Testis (tissue), 3 donors: ENCODE results near the gene IGFBP6. TPM values are rescaled to one million over a fixed set of nuclear protein-coding genes. Genes with fewer than 3 reads are reported as not detected.

ENCODE experiments used
- DNase-seq: peaks from one replicate; pipeline ENCODE4 v3.0.0-alpha.2; 2019
- H3K27ac ChIP-seq, 2 donors: fragments of 200-600 bp; sonication (generic); one replicate each; pipeline ENCODE4 v1.5.1; 2019
- H3K27me3 ChIP-seq: fragments of 200-600 bp; sonication (generic); one replicate; pipeline ENCODE4 v1.5.1; 2019
- H3K36me3 ChIP-seq: fragments of 200-600 bp; sonication (generic); one replicate; pipeline ENCODE4 v1.5.1; 2017; ENCODE audit warnings: low read depth; ENCODE audit errors: missing control alignments
- H3K4me1 ChIP-seq: fragments of 200-600 bp; sonication (generic); one replicate; pipeline ENCODE4 v1.5.1; 2019
- H3K4me3 ChIP-seq, 2 donors: fragments of 200-600 bp; sonication (generic); one replicate each; pipeline ENCODE4 v1.5.1; 2017 to 2019
- H3K9me3 ChIP-seq: fragments of 200-600 bp; sonication (generic); one replicate; pipeline ENCODE4 v1.5.1; 2017
- CTCF ChIP-seq, 3 experiments: fragments of 450-650 bp in 2 of 3; fragments of 200-600 bp in 1 of 3; sonication (generic) in 1 of 3; IDR thresholded peaks; one replicate each; pipeline ENCODE4 v1.5.1; 2016 to 2019; ENCODE audit warnings: antibody characterized with exemption in 3 of 3, mild to moderate bottlenecking in 2 of 3, moderate library complexity in 1 of 3
- POLR2A ChIP-seq: fragments of 450-650 bp; IDR thresholded peaks from one replicate; pipeline ENCODE4 v1.6.1; 2017; ENCODE audit warnings: antibody characterized with exemption, mild to moderate bottlenecking, moderate library complexity
- WGBS, 2 donors: methylation state at CpG; one replicate each; pipeline ENCODE4 v1.1.5; 2018; 5-methylcytosine and 5-hydroxymethylcytosine counted together
- intact Hi-C: fragments of 100-400 bp; cut with DNase I; formaldehyde crosslinking; loops from one replicate; pipeline ENCODE4 v1.15.1; 2023; ENCODE audit warnings: low total_unique reads
- polyA plus RNA-seq: library from polyadenylated mRNA; stranded (reverse); fragments of 350-450 nt; fragmentation: Illumina TruSeq; extraction: RNeasy Lipid Tissue Mini Kit (QIAGEN cat#74804); gene quantifications from one replicate; pipeline ENCODE4 v1.2.3, GENCODE V29; 2014; ENCODE audit warnings: low read depth, low replicate concordance; ENCODE audit not compliant: insufficient read depth
- total RNA-seq, 2 donors: library from RNA; depleted of rRNA; stranded (reverse); fragments of >200 nt; gene quantifications; one replicate each; pipeline ENCODE4 v1.2.3, GENCODE V29; 2016

Gene IGFBP6
- total and polyA plus RNA-seq, 3 donors from 2014 or later, result 121 to 261 (median 185) TPM

GRCh38 chr12:53078425-53079225 lies 18.8 kb upstream of the IGFBP6 start:
- Histone ChIP-seq H3K4me3 (peak overlapping the region; percentile 59 to 82), H3K36me3 (no peaks in the 10 kb centered on the region), H3K27ac (peak overlapping the region; percentile 91), H3K9me3 (no peaks in the 10 kb centered on the region), H3K4me1 (peaks cover 8% of the 10 kb centered on the region), H3K27me3 (no peaks in the 10 kb centered on the region)
- no peak for DNase-seq
- no peak for TF ChIP-seq POLR2A
- no peak for TF ChIP-seq CTCF (IDR thresholded peaks at IDR 0.05)
- WGBS, 2 donors, result 15 to 30% methylated on average over 12 to 24 of the region's 25 CpGs
- intact Hi-C loops, result no loop called here

GRCh38 chr12:53079226-53080117 lies 18.0 kb upstream of the IGFBP6 start, which contains the start of gene SPRYD3:
TSS of gene SPRYD3 (minus strand) at chr12:53079390. CDS start at chr12:53079333, 57 bp downstream.
- Histone ChIP-seq H3K27me3 (no peaks in the 10 kb centered on the region), H3K4me3 (peak within 1 kb of the TSS; percentile 59 to 82), H3K4me1 (peaks cover 8% of the 10 kb centered on the region), H3K27ac (peak within 1 kb of the TSS; percentile 91), H3K9me3 (no peaks in the 10 kb centered on the region), H3K36me3 (no peaks in the 10 kb centered on the region)
- intact Hi-C loops, result no loop called here
- DNase-seq, result peak; percentile 98
- TF ChIP-seq CTCF (IDR thresholded peaks at IDR 0.05) (peak in 1 of 3 experiments; percentile 2), POLR2A (peak; percentile 47)
- WGBS, 2 donors, result 1% methylated on average over 26 to 52 of the region's 67 CpGs

GRCh38 chr12:53082637-53083175 lies 14.8 kb upstream of the IGFBP6 start:
- DNase-seq, result no peak
- Histone ChIP-seq H3K4me3 (no peak overlapping the region), H3K27ac (no peak overlapping the region), H3K27me3 (no peaks in the 10 kb centered on the region), H3K9me3 (no peaks in the 10 kb centered on the region), H3K36me3 (no peaks in the 10 kb centered on the region), H3K4me1 (peaks cover 8% of the 10 kb centered on the region)
- intact Hi-C loops, result no loop called here
- WGBS, 2 donors, result 77% methylated on average over 2 of the region's 2 CpGs
- no peak for TF ChIP-seq POLR2A
- TF ChIP-seq CTCF (IDR thresholded peaks at IDR 0.05), result no peak

- WGBS, 2 donors, result 69 to 79% methylated on average over 3 of the region's 3 CpGs
- TF ChIP-seq CTCF (IDR thresholded peaks at IDR 0.05) (no peak), POLR2A (no peak)
- Histone ChIP-seq H3K4me1 (no peaks in the 10 kb centered on the region), H3K4me3 (no peak overlapping the region), H3K9me3 (no peaks in the 10 kb centered on the region), H3K36me3 (no peaks in the 10 kb centered on the region), H3K27me3 (no peaks in the 10 kb centered on the region), H3K27ac (no peak overlapping the region)
- intact Hi-C loops, result no loop called here
- DNase-seq, result no peak
Measured at GRCh38 chr12:53086361-53086760, 11.1 kb upstream of the IGFBP6 start.
